ENCODE measurements around the gene ANO1.

Gene ANO1

GRCh38 chr11:70111269-70112016 is 33.3 kb downstream of the ANO1 start:
- no peak for TF ChIP-seq MAX (IDR thresholded peaks at IDR 0.05)
- peak; percentile 51; the same call in 1 of the 2 replicates for TF ChIP-seq FOXM1 (IDR thresholded peaks at IDR 0.05; ENCODE audit: borderline replicate concordance, low read depth)
- no peak for TF ChIP-seq CEBPB (IDR thresholded peaks at IDR 0.05)
- no peak for TF ChIP-seq CREB1 (IDR thresholded peaks at IDR 0.05; ENCODE audit: low read depth)
- TF ChIP-seq EP300 (IDR thresholded peaks at IDR 0.05; ENCODE audit: borderline replicate concordance): peak; percentile 57; the same call in 1 of the 2 replicates
- peak; percentile 73 for TF ChIP-seq TCF12 (IDR thresholded peaks at IDR 0.05; ENCODE audit: low read depth)
- TF ChIP-seq NFIC (IDR thresholded peaks at IDR 0.05): peak; percentile 53
- 0 out of 2 replicates have a peak, but pooled peaks have one; percentile 13 for TF ChIP-seq USF1 (IDR thresholded peaks at IDR 0.05)
- TF ChIP-seq TEAD4 (IDR thresholded peaks at IDR 0.05): peak; percentile 15; the same call in 1 of the 2 replicates

- no peak for TF ChIP-seq USF1 (IDR thresholded peaks at IDR 0.05)
- no peak for TF ChIP-seq CEBPB (IDR thresholded peaks at IDR 0.05)
- TF ChIP-seq CREB1 (IDR thresholded peaks at IDR 0.05; ENCODE audit: low read depth): no peak
These were observed 33.9 kb downstream of the ANO1 start for GRCh38 chr11:70112017-70112434.

GRCh38 chr11:70113801-70114200 is 35.7 kb downstream of the ANO1 start:
- no peak for TF ChIP-seq EP300 (IDR thresholded peaks at IDR 0.05; ENCODE audit: borderline replicate concordance)
- TF ChIP-seq RAD21 (IDR thresholded peaks at IDR 0.05; ENCODE audit: low read depth): no peak
- TF ChIP-seq MAX (IDR thresholded peaks at IDR 0.05): no peak
- TF ChIP-seq EGR1 (IDR thresholded peaks at IDR 0.05): no peak

- no peak for TF ChIP-seq TAF1 (IDR thresholded peaks at IDR 0.05; ENCODE audit: low read depth)
- no peak for TF ChIP-seq YY1 (IDR thresholded peaks at IDR 0.05; ENCODE audit: low read depth)
- no peak for TF ChIP-seq USF1 (IDR thresholded peaks at IDR 0.05)
- TF ChIP-seq RAD21 (IDR thresholded peaks at IDR 0.05; ENCODE audit: low read depth): no peak
- no peak for TF ChIP-seq ZBTB7A (IDR thresholded peaks at IDR 0.05; ENCODE audit: low read depth)
- no peak for TF ChIP-seq CEBPB (IDR thresholded peaks at IDR 0.05)
- TF ChIP-seq FOXM1 (IDR thresholded peaks at IDR 0.05; ENCODE audit: borderline replicate concordance, low read depth): no peak
- TF ChIP-seq NFIC (IDR thresholded peaks at IDR 0.05): no peak
These were observed 37.7 kb downstream of the ANO1 start for GRCh38 chr11:70115778-70116177.

GRCh38 chr11:70116386-70117065 is 38.4 kb downstream of the ANO1 start:
- TF ChIP-seq USF1 (IDR thresholded peaks at IDR 0.05) (no peak), FOXM1 (IDR thresholded peaks at IDR 0.05; ENCODE audit: borderline replicate concordance, low read depth) (no peak), CREB1 (IDR thresholded peaks at IDR 0.05; ENCODE audit: low read depth) (no peak), TAF1 (IDR thresholded peaks at IDR 0.05; ENCODE audit: low read depth) (no peak), EP300 (IDR thresholded peaks at IDR 0.05; ENCODE audit: borderline replicate concordance) (peak; percentile 77), EGR1 (IDR thresholded peaks at IDR 0.05) (no peak), CEBPB (IDR thresholded peaks at IDR 0.05) (peak; percentile 10; the same call in 1 of the 2 replicates), TCF12 (IDR thresholded peaks at IDR 0.05; ENCODE audit: low read depth) (peak; percentile 90), NFIC (IDR thresholded peaks at IDR 0.05) (peak; percentile 77), ZBTB7A (IDR thresholded peaks at IDR 0.05; ENCODE audit: low read depth) (0 out of 2 replicates have a peak, but pooled peaks have one; percentile 50), MAX (IDR thresholded peaks at IDR 0.05) (no peak), YY1 (IDR thresholded peaks at IDR 0.05; ENCODE audit: low read depth) (0 out of 2 replicates have a peak, but pooled peaks have one; percentile 32), TEAD4 (IDR thresholded peaks at IDR 0.05) (0 out of 2 replicates have a peak, but pooled peaks have one; percentile 21), RAD21 (IDR thresholded peaks at IDR 0.05; ENCODE audit: low read depth) (no peak), REST (IDR thresholded peaks at IDR 0.05; ENCODE audit: low read depth) (no peak)

- TF ChIP-seq EP300 (IDR thresholded peaks at IDR 0.05; ENCODE audit: borderline replicate concordance) (no peak), ZBTB7A (IDR thresholded peaks at IDR 0.05; ENCODE audit: low read depth) (no peak), NFIC (IDR thresholded peaks at IDR 0.05) (no peak)
These were observed 39.5 kb downstream of the ANO1 start for GRCh38 chr11:70117567-70118145.

Data from Ishikawa (cell line).